ENCODE results near the gene ATP8A2. TPM values are rescaled to one million over a fixed set of nuclear protein-coding genes. Genes with fewer than 3 reads are reported as not detected.

Gene ATP8A2
- total RNA-seq, 2 donors from 2014 or later = 0.13 to 0.21 TPM

- H3K4me3 Mint-ChIP-seq = no peak overlapping the region
- no peak for ATAC-seq (replicated peaks)
- H3K4me1 Mint-ChIP-seq = peaks cover 2% of the 10 kb centered on the region
- H3K27me3 Mint-ChIP-seq = no peaks in the 10 kb centered on the region
- H3K9me3 Mint-ChIP-seq = no peaks in the 10 kb centered on the region
- no peak overlapping the region for H3K27ac Mint-ChIP-seq
- no peaks in the 10 kb centered on the region for H3K36me3 Mint-ChIP-seq (ENCODE audit: low read depth)
Observed at GRCh38 chr13:25966086-25966485, 594.3 kb downstream of the ATP8A2 start.

- H3K27ac Mint-ChIP-seq = no peak overlapping the region
- no peaks in the 10 kb centered on the region for H3K9me3 Mint-ChIP-seq
- no peak for ATAC-seq (replicated peaks)
- no peaks in the 10 kb centered on the region for H3K36me3 Mint-ChIP-seq (ENCODE audit: low read depth)
- no peak overlapping the region for H3K4me3 Mint-ChIP-seq
- H3K27me3 Mint-ChIP-seq = no peaks in the 10 kb centered on the region
- H3K4me1 Mint-ChIP-seq = peaks cover 7% of the 10 kb centered on the region
Observed at GRCh38 chr13:25967144-25967543, 595.4 kb downstream of the ATP8A2 start.

DNA sequence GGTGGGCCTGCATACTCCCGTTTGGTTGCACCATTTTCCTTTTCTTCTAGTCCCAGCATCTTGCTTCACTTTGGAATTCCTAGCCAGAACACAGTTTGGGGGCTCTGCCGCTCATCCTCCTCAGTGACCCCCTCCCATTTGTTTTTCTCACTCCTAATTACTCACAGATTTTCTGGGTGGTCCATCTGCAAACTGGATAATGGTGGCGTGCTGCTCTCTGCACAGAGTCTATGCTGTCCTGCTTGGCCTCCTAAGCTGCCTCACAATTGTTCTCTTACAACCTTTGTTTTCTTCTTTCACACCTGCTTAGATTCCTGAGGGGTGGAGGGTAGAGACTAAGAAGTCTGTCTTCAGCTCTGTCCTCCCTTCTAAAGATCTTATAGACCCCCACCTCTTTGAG lies 599.3 kb downstream of the ATP8A2 start:
- H3K4me3 Mint-ChIP-seq = no peak overlapping the region
- H3K9me3 Mint-ChIP-seq = no peaks in the 10 kb centered on the region
- peaks cover 29% of the 10 kb centered on the region for H3K4me1 Mint-ChIP-seq
- peak overlapping the region; percentile 20 for H3K27ac Mint-ChIP-seq
- peak; percentile 5 for ATAC-seq (replicated peaks)
- H3K36me3 Mint-ChIP-seq (ENCODE audit: low read depth) = no peaks in the 10 kb centered on the region
- no peaks in the 10 kb centered on the region for H3K27me3 Mint-ChIP-seq

DNA sequence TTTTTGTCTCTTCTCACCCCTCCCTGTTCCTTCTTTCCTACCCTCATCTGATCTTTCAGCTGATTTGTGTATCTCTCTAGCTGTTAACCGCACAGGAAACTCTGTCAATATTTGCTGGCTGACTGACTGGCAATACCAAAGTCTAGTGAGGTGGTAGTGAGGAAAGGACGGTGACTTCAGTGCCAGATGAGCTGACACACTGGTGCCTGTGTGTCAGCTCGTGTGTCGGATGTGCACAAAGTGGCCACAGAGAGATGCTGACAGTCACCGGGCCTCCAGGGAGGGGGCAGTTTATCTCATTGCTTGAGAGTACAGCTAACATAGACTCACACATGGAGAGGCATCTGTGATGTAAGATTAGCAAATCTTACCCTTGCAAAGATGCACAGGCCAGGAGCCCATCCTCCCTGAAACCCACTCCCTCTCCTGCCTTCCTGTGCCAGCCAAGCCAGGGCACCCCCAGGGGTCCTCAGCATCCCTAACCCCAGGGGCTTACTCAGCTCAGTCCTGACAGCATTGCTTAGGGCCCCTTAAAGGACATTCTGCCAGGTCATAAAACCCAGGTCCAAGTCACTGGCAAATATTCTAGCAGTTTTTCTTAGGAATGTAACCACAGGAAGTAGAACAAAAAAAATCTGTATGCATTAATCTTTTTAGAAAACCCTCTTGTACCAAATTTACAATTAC lies 599.8 kb downstream of the ATP8A2 start:
- no peaks in the 10 kb centered on the region for H3K9me3 Mint-ChIP-seq
- no peaks in the 10 kb centered on the region for H3K36me3 Mint-ChIP-seq (ENCODE audit: low read depth)
- no peaks in the 10 kb centered on the region for H3K27me3 Mint-ChIP-seq
- peak; percentile 84 for ATAC-seq (replicated peaks)
- peak overlapping the region; percentile 20 for H3K27ac Mint-ChIP-seq
- no peak overlapping the region for H3K4me3 Mint-ChIP-seq
- H3K4me1 Mint-ChIP-seq = peaks cover 29% of the 10 kb centered on the region

DNA sequence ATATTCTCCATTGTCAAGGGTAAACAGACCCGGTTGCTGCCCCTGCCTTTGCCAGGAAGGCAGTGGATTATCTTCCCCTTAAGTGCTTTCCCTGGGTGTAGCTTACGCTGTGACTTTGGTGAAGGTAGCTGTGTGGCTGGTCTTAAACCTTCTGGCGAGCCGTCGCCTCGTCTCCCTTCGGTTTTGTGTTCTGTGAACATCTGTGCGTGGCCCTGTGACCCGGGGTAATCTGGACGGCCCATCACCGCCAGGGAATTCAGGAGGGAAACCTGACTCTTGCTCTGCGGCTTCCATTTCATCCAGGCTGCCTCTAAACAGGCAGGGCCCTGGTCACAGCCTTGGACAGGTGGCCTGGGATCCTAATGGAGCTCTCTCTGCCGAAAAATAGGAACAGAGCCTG lies 601.3 kb downstream of the ATP8A2 start:
- peak overlapping the region; percentile 15 for H3K27ac Mint-ChIP-seq
- no peaks in the 10 kb centered on the region for H3K9me3 Mint-ChIP-seq
- H3K27me3 Mint-ChIP-seq = no peaks in the 10 kb centered on the region
- H3K4me1 Mint-ChIP-seq = peaks cover 34% of the 10 kb centered on the region
- no peak for ATAC-seq (replicated peaks)
- H3K4me3 Mint-ChIP-seq = peak overlapping the region; percentile 48
- no peaks in the 10 kb centered on the region for H3K36me3 Mint-ChIP-seq (ENCODE audit: low read depth)

DNA sequence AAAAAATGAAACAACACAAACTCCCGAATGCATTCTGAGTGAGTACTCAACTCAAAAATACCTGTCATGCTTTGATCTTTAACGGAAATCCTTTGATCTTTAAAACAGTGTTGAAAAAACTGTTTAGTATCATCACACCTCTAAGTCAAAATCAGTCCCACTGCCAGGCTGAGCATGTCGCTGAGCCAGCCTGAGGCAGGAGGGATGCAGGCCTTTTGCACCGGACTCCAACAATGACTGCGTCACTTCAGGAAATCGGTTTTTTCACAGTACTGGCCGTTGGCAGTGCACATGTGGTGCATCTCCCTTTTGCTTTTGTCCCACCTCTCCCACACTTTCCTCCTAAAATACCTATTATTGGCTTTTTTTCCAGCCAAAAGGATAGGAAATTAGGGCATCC lies 601.8 kb downstream of the ATP8A2 start:
- H3K27me3 Mint-ChIP-seq = no peaks in the 10 kb centered on the region
- peak; percentile 61 for ATAC-seq (replicated peaks)
- peaks cover 34% of the 10 kb centered on the region for H3K4me1 Mint-ChIP-seq
- peak overlapping the region; percentile 15 for H3K27ac Mint-ChIP-seq
- peak overlapping the region; percentile 48 for H3K4me3 Mint-ChIP-seq
- no peaks in the 10 kb centered on the region for H3K36me3 Mint-ChIP-seq (ENCODE audit: low read depth)
- no peaks in the 10 kb centered on the region for H3K9me3 Mint-ChIP-seq

DNA sequence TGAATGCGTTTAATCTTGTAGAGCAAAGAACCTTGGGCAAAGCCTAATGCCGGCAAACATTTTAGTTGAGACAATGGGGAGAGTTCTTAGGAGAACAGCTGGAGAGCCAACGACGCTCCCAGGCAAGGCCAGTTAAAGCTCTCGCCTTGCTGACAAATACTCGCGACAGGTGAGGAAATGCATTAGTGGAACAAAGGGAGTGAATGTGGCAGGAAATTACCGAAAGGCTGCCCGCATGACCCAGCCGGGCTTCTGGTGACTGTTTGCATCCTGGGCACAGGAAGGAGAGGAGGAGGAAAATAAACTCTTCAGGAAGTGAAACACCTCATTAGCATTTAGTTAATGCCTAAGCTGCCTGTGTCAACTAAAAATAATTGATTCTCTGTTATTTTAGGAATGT lies 605.4 kb downstream of the ATP8A2 start:
- no peaks in the 10 kb centered on the region for H3K36me3 Mint-ChIP-seq (ENCODE audit: low read depth)
- H3K4me3 Mint-ChIP-seq = peak overlapping the region; percentile 35
- H3K9me3 Mint-ChIP-seq = no peaks in the 10 kb centered on the region
- no peak overlapping the region for H3K27ac Mint-ChIP-seq
- ATAC-seq (replicated peaks) = no peak
- no peaks in the 10 kb centered on the region for H3K27me3 Mint-ChIP-seq
- H3K4me1 Mint-ChIP-seq = peaks cover 26% of the 10 kb centered on the region

GRCh38 chr13:25977671-25978070 lies 605.9 kb downstream of the ATP8A2 start:
- H3K27ac Mint-ChIP-seq = no peak overlapping the region
- no peak for ATAC-seq (replicated peaks)
- no peak overlapping the region for H3K4me3 Mint-ChIP-seq
- H3K4me1 Mint-ChIP-seq = peaks cover 22% of the 10 kb centered on the region
- no peaks in the 10 kb centered on the region for H3K36me3 Mint-ChIP-seq (ENCODE audit: low read depth)
- no peaks in the 10 kb centered on the region for H3K27me3 Mint-ChIP-seq
- H3K9me3 Mint-ChIP-seq = no peaks in the 10 kb centered on the region

DNA sequence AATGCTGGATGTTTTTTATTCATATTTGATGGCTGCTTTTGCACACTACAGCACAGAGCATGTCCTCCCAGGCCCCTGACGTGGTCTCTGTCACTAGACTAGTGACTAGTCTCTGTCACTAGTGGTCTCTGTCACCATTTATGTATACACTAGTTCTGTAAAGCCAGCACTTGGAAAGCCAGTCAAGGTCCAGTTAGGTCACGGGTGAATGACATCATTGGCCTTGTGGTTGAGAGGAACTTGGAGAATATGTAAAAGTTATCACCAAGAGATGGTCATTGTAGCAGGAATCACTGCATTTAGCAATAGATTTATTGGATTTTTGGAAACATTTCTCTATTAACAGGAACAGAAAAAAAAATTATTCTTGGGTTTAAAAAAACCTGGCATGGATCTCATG lies 607.2 kb downstream of the ATP8A2 start:
- no peak for ATAC-seq (replicated peaks)
- Mint-ChIP-seq H3K36me3 (ENCODE audit: low read depth) (no peaks in the 10 kb centered on the region), H3K4me1 (peaks cover 13% of the 10 kb centered on the region), H3K4me3 (no peak overlapping the region), H3K9me3 (no peaks in the 10 kb centered on the region), H3K27ac (no peak overlapping the region), H3K27me3 (no peaks in the 10 kb centered on the region)

- no peak for ATAC-seq (replicated peaks)
- no peak overlapping the region for H3K27ac Mint-ChIP-seq
Observed at GRCh38 chr13:25979371-25979770, 607.6 kb downstream of the ATP8A2 start.

DNA sequence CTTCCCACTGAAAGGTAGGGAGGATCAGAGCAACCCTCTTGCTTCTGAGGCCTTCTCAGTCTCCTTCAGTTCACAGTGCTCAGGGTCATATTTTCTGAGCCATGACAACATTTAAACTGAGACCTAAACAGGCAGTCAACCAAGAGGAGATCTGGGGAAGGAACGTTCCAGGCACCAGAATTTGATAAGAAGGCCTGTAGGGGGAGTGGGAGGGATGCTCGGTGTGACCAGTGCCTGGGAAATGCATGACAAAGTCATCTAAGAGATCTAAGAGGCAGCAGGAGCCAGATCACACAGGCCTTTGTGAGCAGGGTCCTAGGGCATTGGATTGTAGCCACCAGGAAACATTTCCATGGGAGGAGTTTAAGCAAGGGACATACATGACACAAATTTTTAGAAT lies 608.5 kb downstream of the ATP8A2 start:
- no peaks in the 10 kb centered on the region for H3K36me3 Mint-ChIP-seq (ENCODE audit: low read depth)
- no peak for ATAC-seq (replicated peaks)
- no peaks in the 10 kb centered on the region for H3K27me3 Mint-ChIP-seq
- H3K9me3 Mint-ChIP-seq = no peaks in the 10 kb centered on the region
- H3K4me3 Mint-ChIP-seq = no peak overlapping the region
- H3K4me1 Mint-ChIP-seq = peaks cover 5% of the 10 kb centered on the region
- H3K27ac Mint-ChIP-seq = no peak overlapping the region

More at GRCh38 chr13:25979371-25979770, 607.6 kb downstream of the ATP8A2 start:
- no peak overlapping the region for H3K4me3 Mint-ChIP-seq
- H3K4me1 Mint-ChIP-seq = peaks cover 9% of the 10 kb centered on the region
- no peaks in the 10 kb centered on the region for H3K27me3 Mint-ChIP-seq
- no peaks in the 10 kb centered on the region for H3K36me3 Mint-ChIP-seq (ENCODE audit: low read depth)
- H3K9me3 Mint-ChIP-seq = no peaks in the 10 kb centered on the region

DNA sequence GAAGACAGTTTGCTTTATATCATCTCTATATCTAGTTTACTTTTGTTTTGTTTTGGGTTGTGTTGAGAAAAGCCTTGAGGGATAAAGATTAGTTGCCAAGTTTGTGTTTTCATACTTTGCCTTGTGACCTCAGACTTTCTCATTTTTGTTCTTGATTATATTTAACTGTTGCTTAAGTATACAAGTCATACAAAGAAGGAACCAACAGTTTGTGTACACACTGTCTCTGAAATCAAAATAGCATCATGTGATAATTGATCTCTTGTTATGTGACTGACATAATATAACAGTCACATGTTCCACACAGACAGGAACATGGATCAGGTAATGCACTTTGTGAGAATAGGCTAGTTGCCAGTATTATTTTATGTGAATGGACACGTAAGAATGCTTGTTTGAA lies 609.3 kb downstream of the ATP8A2 start:
- ATAC-seq (replicated peaks) = no peak
- Mint-ChIP-seq H3K9me3 (no peaks in the 10 kb centered on the region), H3K27ac (no peak overlapping the region), H3K4me3 (no peak overlapping the region), H3K4me1 (peaks cover 5% of the 10 kb centered on the region), H3K27me3 (no peaks in the 10 kb centered on the region), H3K36me3 (ENCODE audit: low read depth) (no peaks in the 10 kb centered on the region)

DNA sequence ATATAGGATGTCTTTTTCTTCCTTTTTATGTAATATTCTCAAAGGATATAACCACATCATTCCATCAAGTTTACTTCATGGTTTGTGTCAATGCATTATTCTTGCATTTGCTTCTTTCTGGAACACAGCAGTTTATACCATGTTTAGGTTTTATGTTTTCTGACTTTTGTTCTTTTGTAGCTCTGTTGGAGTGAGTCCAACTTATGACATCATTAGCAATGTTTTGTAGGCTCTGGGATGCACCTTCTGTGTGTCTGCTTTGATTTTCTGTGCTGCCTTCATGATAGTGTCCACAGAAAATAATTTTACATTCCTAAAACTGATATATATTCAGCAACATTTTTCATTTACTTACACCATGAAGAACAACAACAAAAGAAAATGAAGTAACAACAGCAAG lies 611.1 kb downstream of the ATP8A2 start:
- Mint-ChIP-seq H3K4me3 (no peak overlapping the region), H3K9me3 (peaks cover 3% of the 10 kb centered on the region), H3K4me1 (no peaks in the 10 kb centered on the region), H3K27me3 (no peaks in the 10 kb centered on the region), H3K36me3 (ENCODE audit: low read depth) (no peaks in the 10 kb centered on the region), H3K27ac (no peak overlapping the region)
- ATAC-seq (replicated peaks) = no peak

DNA sequence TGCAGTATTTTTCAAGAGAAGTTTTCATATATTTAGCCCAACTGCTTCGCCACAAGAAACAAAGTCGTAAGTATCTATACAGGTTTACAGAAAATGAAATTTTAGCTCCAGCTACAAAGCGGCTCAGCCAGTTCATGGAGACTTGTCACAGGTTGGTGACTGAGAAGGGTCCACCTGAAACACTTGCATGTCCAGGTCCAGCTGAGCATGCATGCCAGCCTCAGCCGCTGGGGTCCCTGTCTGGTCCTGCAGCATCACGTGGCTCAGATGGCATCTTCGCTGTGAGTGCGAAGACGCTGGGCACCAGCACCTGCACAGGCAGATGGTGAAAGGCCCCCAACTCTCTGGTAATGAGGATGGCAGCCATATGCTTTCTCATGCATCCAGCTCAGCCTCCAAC lies 616.2 kb downstream of the ATP8A2 start:
- H3K27me3 Mint-ChIP-seq = no peaks in the 10 kb centered on the region
- H3K9me3 Mint-ChIP-seq = peaks cover 3% of the 10 kb centered on the region
- no peaks in the 10 kb centered on the region for H3K36me3 Mint-ChIP-seq (ENCODE audit: low read depth)
- H3K27ac Mint-ChIP-seq = no peak overlapping the region
- H3K4me3 Mint-ChIP-seq = no peak overlapping the region
- no peaks in the 10 kb centered on the region for H3K4me1 Mint-ChIP-seq
- no peak for ATAC-seq (replicated peaks)

DNA sequence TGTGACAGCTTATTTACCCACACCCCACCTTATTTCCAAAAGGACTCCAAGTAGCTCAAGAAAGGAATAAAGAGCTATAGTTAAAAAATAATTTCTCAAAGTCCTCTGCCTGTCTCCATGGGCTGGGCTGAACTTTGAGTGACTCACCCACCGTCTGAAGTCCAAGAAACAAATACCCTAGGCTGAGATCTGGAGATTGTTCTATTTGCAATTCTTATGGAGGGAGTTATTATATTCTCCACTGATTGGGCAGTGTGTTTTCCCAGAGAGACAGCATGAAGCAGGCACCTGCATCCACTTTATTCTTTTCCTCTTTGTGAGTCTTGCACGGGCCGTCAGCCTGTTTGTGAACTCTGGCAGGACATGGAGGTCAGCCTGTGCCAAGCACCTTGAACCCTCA lies 616.9 kb downstream of the ATP8A2 start:
- Mint-ChIP-seq H3K27ac (no peak overlapping the region), H3K4me3 (no peak overlapping the region), H3K36me3 (ENCODE audit: low read depth) (no peaks in the 10 kb centered on the region), H3K4me1 (no peaks in the 10 kb centered on the region), H3K27me3 (no peaks in the 10 kb centered on the region), H3K9me3 (peaks cover 3% of the 10 kb centered on the region)
- ATAC-seq (replicated peaks) = no peak

DNA sequence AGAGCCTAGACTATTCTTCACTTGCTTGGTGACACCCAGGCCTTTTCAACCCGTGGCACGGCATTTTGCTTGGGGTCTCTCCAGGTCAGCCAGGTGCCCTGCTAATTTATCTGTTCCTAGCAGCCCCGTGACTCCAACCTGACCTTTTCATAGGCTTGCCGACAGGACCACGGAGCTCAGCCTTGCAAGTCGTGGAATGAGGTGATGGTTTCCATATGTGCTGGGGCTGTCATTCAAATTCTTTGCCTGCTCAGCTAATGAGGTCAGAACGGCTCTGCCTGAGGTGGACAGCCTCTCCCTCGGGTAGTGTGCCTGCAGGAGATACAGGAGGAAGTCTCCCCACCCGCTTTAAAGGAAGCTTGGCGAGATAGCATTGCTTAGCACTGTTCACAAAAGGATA lies 619.0 kb downstream of the ATP8A2 start:
- Mint-ChIP-seq H3K27ac (no peak overlapping the region), H3K27me3 (peaks cover 3% of the 10 kb centered on the region), H3K4me3 (no peak overlapping the region), H3K9me3 (peaks cover 10% of the 10 kb centered on the region), H3K4me1 (no peaks in the 10 kb centered on the region), H3K36me3 (ENCODE audit: low read depth) (no peaks in the 10 kb centered on the region)
- ATAC-seq (replicated peaks) = no peak

Data from activated T-helper 17 cell treated with anti-CD3 and anti-CD28 coated beads, Interleukin-2, amount 50 U/mL, for 72 hours (primary cell).